Caco-2 (cell line): ENCODE results near the gene SMARCAD1. TPM values are rescaled to one million over a fixed set of nuclear protein-coding genes. Genes with fewer than 3 reads are reported as not detected.
A peak's percentile ranks its signal among the peaks of the same experiment; 100 is the strongest.

Experiments used
- BruUV-seq: library from RNA; stranded (reverse); fragments of 400-500 nt; replicated peaks from 2 replicates; lab custom pipeline; 2021; lab: Mats Ljungman, UMichigan
- CTCF ChIA-PET: fragments of 300-600 bp; sonication (Branson Sonifier 250); formaldehyde crosslinking; loops from one replicate; lab custom pipeline; 2022; ENCODE audit warnings: antibody characterized with exemption; lab: Charles Lee
- POLR2A ChIA-PET: fragments of 300-600 bp; sonication (Branson Sonifier 250); formaldehyde crosslinking; loops from one replicate; lab custom pipeline; 2022; ENCODE audit warnings: antibody characterized with exemption; lab: Charles Lee
- DNase-seq, 2 experiments: peaks; one replicate each; pipeline versions ENCODE4 v3.0.0 to v3.0.0-alpha.2; 2020 to 2022
- H3K27me3 ChIP-seq: replicated peaks from 2 replicates; pipeline ENCODE4 v1.6.0; 2011; ENCODE audit warnings: low read length; ENCODE audit not compliant: control insufficient read depth, insufficient read depth
- H3K36me3 ChIP-seq: 2 replicates; pipeline ENCODE4 v1.5.1; 2011; ENCODE audit warnings: low read length; ENCODE audit not compliant: control insufficient read depth, insufficient read depth
- H3K4me1 ChIP-seq: fragments of 250-450 bp; sonication (Bioruptor Pico); 2 replicates; pipeline ENCODE4 v1.5.1; 2020; ENCODE audit warnings: mild to moderate bottlenecking
- H3K4me3 ChIP-seq: 2 replicates; pipeline ENCODE4 v1.5.1; 2011; ENCODE audit warnings: low read depth, mild to moderate bottlenecking, control low read depth, low read length
- H3K9me3 ChIP-seq: fragments of 250-450 bp; sonication (Bioruptor Pico); 2 replicates; pipeline ENCODE4 v1.5.1; 2020; ENCODE audit warnings: mild to moderate bottlenecking, moderate library complexity
- H3K27ac Mint-ChIP-seq: one replicate; pipeline ENCODE4 v1.8.0; 2022; ENCODE audit warnings: mixed read lengths; ENCODE audit not compliant: unreplicated experiment
- H3K27me3 Mint-ChIP-seq: one replicate; pipeline ENCODE4 v1.8.0; 2022; ENCODE audit warnings: mixed read lengths; ENCODE audit not compliant: insufficient read depth, unreplicated experiment
- H3K36me3 Mint-ChIP-seq: one replicate; pipeline ENCODE4 v1.8.0; 2022; ENCODE audit warnings: mild to moderate bottlenecking, mixed read lengths; ENCODE audit not compliant: insufficient read depth, unreplicated experiment
- H3K4me1 Mint-ChIP-seq: one replicate; pipeline ENCODE4 v1.8.0; 2022; ENCODE audit warnings: low read depth, mixed read lengths; ENCODE audit not compliant: unreplicated experiment
- H3K4me3 Mint-ChIP-seq: one replicate; pipeline ENCODE4 v1.8.0; 2022; ENCODE audit warnings: mild to moderate bottlenecking, moderate library complexity, mixed read lengths; ENCODE audit not compliant: unreplicated experiment
- H3K9me3 Mint-ChIP-seq: one replicate; pipeline ENCODE4 v1.8.0; 2022; ENCODE audit warnings: mixed read lengths; ENCODE audit not compliant: unreplicated experiment
- intact Hi-C: fragments of 100-400 bp; cut with micrococcal nuclease; formaldehyde crosslinking; loops from one replicate; pipeline ENCODE4 v1.10.0; 2022; ENCODE audit not compliant: unreplicated experiment
- total RNA-seq: library from RNA; stranded (reverse); gene quantifications from 2 replicates; pipeline ENCODE4 v1.2.3, GENCODE V29; 2022
- TF ChIP-seq, protein P1 (sequence below), 2 experiments: fragments of 200-600 bp in 1 of 2; IDR thresholded peaks; 1 replicate in 1 of 2; 2 replicates in 1 of 2; pipeline versions ENCODE4 v1.5.1 to v1.8.0; 2011 to 2022; ENCODE audit warnings: antibody characterized with exemption in 1 of 2, control low read depth in 1 of 2, inconsistent platforms in 1 of 2, low read depth in 1 of 2, low read length in 1 of 2, mild to moderate bottlenecking in 1 of 2, moderate library complexity in 1 of 2; ENCODE audit not compliant: insufficient read depth in 1 of 2, severe bottlenecking in 1 of 2, unreplicated experiment in 1 of 2

The SMARCAD1 gene
- total RNA-seq, 1 experiment from 2014 or later: 31.8 TPM

DNA sequence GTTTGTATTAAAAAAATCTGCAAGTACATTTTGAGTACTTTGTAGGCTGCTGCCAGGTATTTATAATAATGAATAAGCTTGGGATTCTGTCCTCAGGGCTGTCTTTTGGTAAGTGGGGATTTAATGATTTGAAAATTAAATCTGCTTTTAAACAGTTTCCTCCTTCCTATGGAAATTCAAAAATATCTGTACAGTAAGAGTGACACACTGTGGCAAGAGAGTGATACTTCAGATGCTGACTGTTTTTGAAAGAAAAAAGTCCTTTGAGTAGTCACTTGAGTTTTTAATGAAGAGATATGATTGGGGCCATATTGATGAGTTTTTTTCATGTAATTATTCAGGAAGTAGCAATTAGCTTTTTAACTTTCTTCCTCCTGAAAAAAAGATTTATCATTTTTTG is 49.2 kb downstream of the SMARCAD1 start:
- BruUV-seq: no TSS peak
- H3K4me3 ChIP-seq: no peak overlapping the region
- Mint-ChIP-seq H3K4me3 (no peak overlapping the region), H3K27ac (no peak overlapping the region), H3K9me3 (no peaks in the 10 kb centered on the region), H3K36me3 (peaks cover 25% of the 10 kb centered on the region), H3K27me3 (no peaks in the 10 kb centered on the region), H3K4me1 (no peaks in the 10 kb centered on the region)
- TF ChIP-seq, protein P1, sequence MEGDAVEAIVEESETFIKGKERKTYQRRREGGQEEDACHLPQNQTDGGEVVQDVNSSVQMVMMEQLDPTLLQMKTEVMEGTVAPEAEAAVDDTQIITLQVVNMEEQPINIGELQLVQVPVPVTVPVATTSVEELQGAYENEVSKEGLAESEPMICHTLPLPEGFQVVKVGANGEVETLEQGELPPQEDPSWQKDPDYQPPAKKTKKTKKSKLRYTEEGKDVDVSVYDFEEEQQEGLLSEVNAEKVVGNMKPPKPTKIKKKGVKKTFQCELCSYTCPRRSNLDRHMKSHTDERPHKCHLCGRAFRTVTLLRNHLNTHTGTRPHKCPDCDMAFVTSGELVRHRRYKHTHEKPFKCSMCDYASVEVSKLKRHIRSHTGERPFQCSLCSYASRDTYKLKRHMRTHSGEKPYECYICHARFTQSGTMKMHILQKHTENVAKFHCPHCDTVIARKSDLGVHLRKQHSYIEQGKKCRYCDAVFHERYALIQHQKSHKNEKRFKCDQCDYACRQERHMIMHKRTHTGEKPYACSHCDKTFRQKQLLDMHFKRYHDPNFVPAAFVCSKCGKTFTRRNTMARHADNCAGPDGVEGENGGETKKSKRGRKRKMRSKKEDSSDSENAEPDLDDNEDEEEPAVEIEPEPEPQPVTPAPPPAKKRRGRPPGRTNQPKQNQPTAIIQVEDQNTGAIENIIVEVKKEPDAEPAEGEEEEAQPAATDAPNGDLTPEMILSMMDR (IDR thresholded peaks at IDR 0.05; ENCODE audit: insufficient read depth in 1 of 2, low read depth in 1 of 2, low read length in 1 of 2, severe bottlenecking in 1 of 2, unreplicated experiment in 1 of 2): peak; percentile 18 to 30
- DNase-seq: no peak
- intact Hi-C loops: loop anchor here (1.0 to 2.0 kb wide), 3 partner anchors 130 to 465 kb away; no protein-coding TSS in a partner anchor
- H3K4me1 ChIP-seq: no peaks in the 10 kb centered on the region
- H3K36me3 ChIP-seq: peaks cover 1% of the 10 kb centered on the region; the same call in 1 of the 2 replicates
- POLR2A ChIA-PET: no interaction called here
- H3K9me3 ChIP-seq: no peaks in the 10 kb centered on the region
- no peaks in the 10 kb centered on the region for H3K27me3 ChIP-seq
- CTCF ChIA-PET: no interaction called here

DNA sequence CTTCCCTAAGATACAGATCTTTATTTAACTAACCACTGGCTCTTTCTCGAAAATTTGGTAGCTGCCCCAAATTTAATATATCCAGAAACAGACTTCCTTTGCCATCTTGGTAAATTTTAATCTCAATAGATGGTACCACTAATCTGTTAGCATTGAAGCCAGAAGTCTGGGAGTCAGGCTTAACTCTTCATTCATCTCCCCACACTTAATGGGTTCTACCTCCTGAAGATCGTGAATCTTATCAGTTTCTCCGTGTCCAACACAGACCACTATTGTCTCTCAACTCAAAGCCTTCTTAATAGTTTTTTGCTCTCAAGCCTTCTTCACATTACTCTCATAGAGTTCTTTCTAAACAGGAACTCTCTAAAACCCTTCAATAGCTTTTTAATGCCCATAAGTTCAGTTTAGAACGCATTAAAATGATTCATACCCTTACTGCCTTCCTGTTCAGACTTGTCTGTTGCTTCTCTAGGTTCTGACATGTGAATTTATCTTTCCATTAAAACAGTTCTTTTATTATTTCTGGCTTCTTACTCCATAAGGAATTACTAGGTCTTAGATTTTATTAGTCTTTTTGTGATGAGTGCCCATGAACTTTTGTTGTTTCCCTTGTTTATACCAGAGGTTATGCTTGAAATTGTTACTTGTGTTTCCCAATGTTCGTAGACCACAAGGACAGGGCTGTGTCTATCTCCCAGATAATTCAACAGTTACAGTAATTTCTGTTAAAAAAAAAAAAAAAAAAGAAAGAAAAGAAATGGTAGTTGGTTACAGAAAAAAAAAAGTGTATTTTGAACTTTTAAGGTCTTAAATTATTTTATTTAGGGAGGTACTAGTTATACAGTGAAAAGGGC is 54.7 kb downstream of the SMARCAD1 start:
- H3K4me3 Mint-ChIP-seq: no peak overlapping the region
- ChIA-PET CTCF (no interaction called here), POLR2A (no interaction called here)
- Histone ChIP-seq H3K4me1 (no peaks in the 10 kb centered on the region), H3K4me3 (no peak overlapping the region), H3K9me3 (no peaks in the 10 kb centered on the region), H3K36me3 (peaks cover 1% of the 10 kb centered on the region; the same call in 1 of the 2 replicates), H3K27me3 (no peaks in the 10 kb centered on the region)
- no peak overlapping the region for H3K27ac Mint-ChIP-seq
- BruUV-seq: no TSS peak
- peaks cover 20% of the 10 kb centered on the region for H3K36me3 Mint-ChIP-seq
- no peaks in the 10 kb centered on the region for H3K27me3 Mint-ChIP-seq
- TF ChIP-seq, protein P1 (IDR thresholded peaks at IDR 0.05; ENCODE audit: insufficient read depth in 1 of 2, low read depth in 1 of 2, low read length in 1 of 2, severe bottlenecking in 1 of 2, unreplicated experiment in 1 of 2): no peak
- DNase-seq: no peak
- H3K4me1 Mint-ChIP-seq: no peaks in the 10 kb centered on the region
- H3K9me3 Mint-ChIP-seq: no peaks in the 10 kb centered on the region
- intact Hi-C loops: no loop called here

DNA sequence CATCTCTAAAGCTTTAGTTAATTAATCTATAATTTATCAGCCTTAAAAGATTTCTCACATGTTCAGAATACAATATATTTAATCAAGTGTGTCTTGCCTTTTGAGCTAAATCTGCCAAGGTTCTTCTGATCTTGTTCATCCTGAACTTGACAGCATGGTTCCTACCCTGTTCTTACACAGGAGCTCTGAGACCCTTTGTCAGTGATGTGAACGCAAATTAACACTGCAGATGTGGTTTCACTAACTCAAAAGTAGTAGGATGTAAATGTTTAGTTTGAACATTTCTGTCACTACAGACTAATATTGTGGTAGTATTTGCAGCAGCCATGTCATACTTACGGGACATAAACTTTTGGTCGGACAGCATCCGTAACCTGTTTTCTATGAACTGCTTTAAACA is 59.4 kb downstream of the SMARCAD1 start:
- H3K4me3 ChIP-seq: no peak overlapping the region
- no peaks in the 10 kb centered on the region for H3K27me3 Mint-ChIP-seq
- H3K4me1 ChIP-seq: no peaks in the 10 kb centered on the region
- H3K9me3 Mint-ChIP-seq: no peaks in the 10 kb centered on the region
- no peak overlapping the region for H3K4me3 Mint-ChIP-seq
- DNase-seq: no peak
- peaks cover 7% of the 10 kb centered on the region for H3K4me1 Mint-ChIP-seq
- H3K36me3 Mint-ChIP-seq: peaks cover 19% of the 10 kb centered on the region
- intact Hi-C loops: no loop called here
- H3K36me3 ChIP-seq: no peaks in the 10 kb centered on the region; the same call in 1 of the 2 replicates
- CTCF ChIA-PET: no interaction called here
- H3K9me3 ChIP-seq: no peaks in the 10 kb centered on the region
- no peaks in the 10 kb centered on the region for H3K27me3 ChIP-seq
- POLR2A ChIA-PET: no interaction called here
- TF ChIP-seq, protein P1 (IDR thresholded peaks at IDR 0.05; ENCODE audit: insufficient read depth in 1 of 2, low read depth in 1 of 2, low read length in 1 of 2, severe bottlenecking in 1 of 2, unreplicated experiment in 1 of 2): no peak
- H3K27ac Mint-ChIP-seq: no peak overlapping the region
- no TSS peak for BruUV-seq
